ENCODE measurements around the gene PDIA2.
"Not testable (repeated sequence)": the region's sequence is repeated elsewhere in the genome, so short reads cannot be mapped to it uniquely, and the experiment has no call there.

The PDIA2 gene

GRCh38 chr16:283033-283805 is at the start of gene PDIA2:
Gene PDIA2, plus strand, starts transcription at chr16:283164. Its CDS starts 6 bp downstream, at chr16:283170.
- DNase-seq (ENCODE audit: low spot score), result no peak

- peak; percentile 83 for DNase-seq (ENCODE audit: low spot score)
These were observed 48.3 kb upstream of the PDIA2 start, which contains the start of gene FAM234A for GRCh38 chr16:234468-235305. Gene FAM234A, plus strand, starts transcription at chr16:234821. Its CDS starts 19,593 bp downstream, at chr16:254414.

GRCh38 chr16:239948-240277 is 43.1 kb upstream of the PDIA2 start:
- no peak for DNase-seq (ENCODE audit: low spot score)

- DNase-seq (ENCODE audit: low spot score), result no peak
These were observed 42.4 kb upstream of the PDIA2 start for GRCh38 chr16:240559-240958.

- no peak for DNase-seq (ENCODE audit: low spot score)
These were observed 40.7 kb upstream of the PDIA2 start for GRCh38 chr16:242281-242680.

- no peak for DNase-seq (ENCODE audit: low spot score)
These were observed 39.6 kb upstream of the PDIA2 start for GRCh38 chr16:243348-243747.

- no peak for DNase-seq (ENCODE audit: low spot score)
These were observed 37.9 kb upstream of the PDIA2 start for GRCh38 chr16:245105-245504.

GRCh38 chr16:247027-247426 is 35.9 kb upstream of the PDIA2 start:
- no peak for DNase-seq (ENCODE audit: low spot score)

GRCh38 chr16:249431-249830 is 33.5 kb upstream of the PDIA2 start:
- DNase-seq (ENCODE audit: low spot score), result no peak

- DNase-seq (ENCODE audit: low spot score), result no peak
These were observed 30.3 kb upstream of the PDIA2 start for GRCh38 chr16:252366-253337.

GRCh38 chr16:253833-254232 is 29.1 kb upstream of the PDIA2 start:
- DNase-seq (ENCODE audit: low spot score), result no peak

GRCh38 chr16:254461-254860 is 28.5 kb upstream of the PDIA2 start:
- DNase-seq (ENCODE audit: low spot score), result no peak

- no peak for DNase-seq (ENCODE audit: low spot score)
These were observed 27.8 kb upstream of the PDIA2 start for GRCh38 chr16:255183-255582.

- DNase-seq (ENCODE audit: low spot score), result not testable (repeated sequence)
These were observed 24.9 kb upstream of the PDIA2 start for GRCh38 chr16:258091-258490.

GRCh38 chr16:259226-259625 is 23.7 kb upstream of the PDIA2 start:
- DNase-seq (ENCODE audit: low spot score), result no peak

- DNase-seq (ENCODE audit: low spot score), result no peak
These were observed 23.1 kb upstream of the PDIA2 start for GRCh38 chr16:259814-260253.

- DNase-seq (ENCODE audit: low spot score), result no peak
These were observed 22.6 kb upstream of the PDIA2 start for GRCh38 chr16:260326-260725.

GRCh38 chr16:261031-261691 is 21.8 kb upstream of the PDIA2 start:
- no peak for DNase-seq (ENCODE audit: low spot score)

GRCh38 chr16:262121-262745 is 20.7 kb upstream of the PDIA2 start:
- no peak for DNase-seq (ENCODE audit: low spot score)

GRCh38 chr16:263182-263774 is 19.7 kb upstream of the PDIA2 start:
- no peak for DNase-seq (ENCODE audit: low spot score)

- no peak for DNase-seq (ENCODE audit: low spot score)
These were observed 19.0 kb upstream of the PDIA2 start for GRCh38 chr16:263944-264343.

Data from HuH-7.5 (cell line).